IPS DF 6.9 (cell line): ENCODE results near the gene TNIK.
"Not testable (repeated sequence)": the region's sequence is repeated elsewhere in the genome, so short reads cannot be mapped to it uniquely, and the experiment has no call there.

ENCODE experiments used
- DNase-seq: peaks from one replicate; pipeline ENCODE4 v3.0.0-alpha.2; 2013; ENCODE audit warnings: low read depth, low spot score
- H3K27ac ChIP-seq: one replicate; pipeline ENCODE4 v1.5.1; 2013; ENCODE audit warnings: low read length, control low read depth
- H3K27me3 ChIP-seq: 2 replicates; pipeline ENCODE4 v1.6.1; 2013; ENCODE audit warnings: mild to moderate bottlenecking, low read length; ENCODE audit not compliant: control insufficient read depth, insufficient read depth
- H3K36me3 ChIP-seq: 2 replicates; pipeline ENCODE4 v1.6.1; 2013; ENCODE audit warnings: low read length; ENCODE audit not compliant: control insufficient read depth, insufficient read depth
- H3K4me1 ChIP-seq: 2 replicates; pipeline ENCODE4 v1.6.1; 2013; ENCODE audit warnings: low read length; ENCODE audit not compliant: control insufficient read depth, insufficient read depth
- H3K4me3 ChIP-seq: 2 replicates; pipeline ENCODE4 v1.5.1; 2013; ENCODE audit warnings: mild to moderate bottlenecking, low read length
- H3K9me3 ChIP-seq: 2 replicates; pipeline ENCODE4 v1.6.1; 2013; ENCODE audit warnings: low read length, inconsistent platforms; ENCODE audit not compliant: control insufficient read depth, insufficient read depth
- WGBS: extraction: QIAGEN DNeasy Blood & Tissue Kit; methylation state at CpG from one replicate; pipeline ENCODE4 v1.1.7; 2013; ENCODE audit warnings: mixed read lengths, missing lambda C conversion rate; ENCODE audit not compliant: insufficient read length, insufficient coverage; 5-methylcytosine and 5-hydroxymethylcytosine counted together

The TNIK gene

DNA sequence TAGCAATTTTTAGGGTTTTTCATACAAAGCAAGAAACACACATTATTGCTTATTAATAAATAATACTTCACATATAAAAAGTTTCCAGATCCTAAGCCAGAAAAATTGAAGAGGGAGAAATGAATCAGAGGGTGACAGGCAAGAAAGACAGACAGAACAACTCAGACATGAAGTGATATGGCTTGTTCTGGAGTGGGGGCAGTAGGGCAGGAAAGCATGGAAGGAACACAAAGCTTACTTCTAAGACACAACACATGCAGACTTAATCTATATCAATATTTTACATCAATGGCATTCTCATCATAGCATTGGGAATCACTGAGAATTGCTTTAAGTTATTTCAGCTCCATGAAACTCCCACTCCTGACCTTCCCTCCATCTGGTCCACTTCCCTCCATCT is 24.4 kb downstream of the TNIK start:
- H3K27me3 ChIP-seq = no peaks in the 10 kb centered on the region
- no peaks in the 10 kb centered on the region for H3K36me3 ChIP-seq
- H3K4me3 ChIP-seq = no peak overlapping the region
- no peaks in the 10 kb centered on the region; the same call in 1 of the 2 replicates for H3K4me1 ChIP-seq
- H3K27ac ChIP-seq = no peak overlapping the region
- no peaks in the 10 kb centered on the region for H3K9me3 ChIP-seq
- no peak for DNase-seq

DNA sequence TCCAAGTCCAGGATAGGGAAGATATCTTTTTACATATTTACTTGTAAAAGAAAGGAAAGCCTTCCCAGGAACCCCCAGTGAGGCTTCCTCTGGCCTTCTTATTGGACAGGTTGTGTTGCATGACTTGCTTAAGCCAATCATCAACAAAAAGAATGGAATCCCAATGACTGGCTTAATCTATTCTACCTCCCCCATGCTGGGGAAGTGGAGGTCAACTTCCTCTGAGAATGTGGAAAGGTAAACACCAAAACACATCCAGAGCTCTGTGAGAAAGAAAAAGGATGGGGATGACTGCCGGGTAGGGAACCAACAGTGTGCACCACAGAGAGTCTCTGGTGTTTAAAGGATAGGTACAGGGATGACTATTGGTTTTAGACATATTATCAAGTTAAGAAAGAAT is 25.1 kb downstream of the TNIK start:
- H3K36me3 ChIP-seq = no peaks in the 10 kb centered on the region
- peaks cover 2% of the 10 kb centered on the region; the same call in 1 of the 2 replicates for H3K4me1 ChIP-seq
- no peak for DNase-seq
- no CpG with 5 or more reads among the region's 1 CpG for WGBS
- H3K27ac ChIP-seq = no peak overlapping the region
- H3K9me3 ChIP-seq = no peaks in the 10 kb centered on the region
- no peak overlapping the region for H3K4me3 ChIP-seq
- no peaks in the 10 kb centered on the region for H3K27me3 ChIP-seq

DNA sequence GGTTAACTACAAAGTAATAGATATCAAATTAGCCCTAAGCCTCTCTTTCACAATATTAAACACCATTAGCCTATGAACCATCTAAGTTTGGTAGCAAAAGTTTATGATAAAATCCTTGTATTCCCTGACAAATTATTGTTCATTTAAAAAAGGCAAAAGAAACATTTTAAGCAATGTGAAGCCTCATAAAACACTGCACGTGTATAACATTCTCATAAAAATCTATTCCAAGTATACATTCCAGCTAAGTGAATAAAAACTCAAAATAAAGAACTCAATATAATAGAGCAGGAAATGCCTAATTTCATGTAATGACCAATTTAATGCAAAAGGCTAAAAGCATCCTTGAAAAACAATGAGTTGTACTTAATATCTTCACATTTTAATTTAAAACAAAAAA is 27.7 kb downstream of the TNIK start:
- Histone ChIP-seq H3K4me3 (no peak overlapping the region), H3K9me3 (no peaks in the 10 kb centered on the region), H3K27ac (no peak overlapping the region), H3K27me3 (no peaks in the 10 kb centered on the region), H3K36me3 (no peaks in the 10 kb centered on the region), H3K4me1 (peaks cover 8% of the 10 kb centered on the region; the same call in 1 of the 2 replicates)
- no peak for DNase-seq
- WGBS = no CpG with 5 or more reads among the region's 1 CpG

DNA sequence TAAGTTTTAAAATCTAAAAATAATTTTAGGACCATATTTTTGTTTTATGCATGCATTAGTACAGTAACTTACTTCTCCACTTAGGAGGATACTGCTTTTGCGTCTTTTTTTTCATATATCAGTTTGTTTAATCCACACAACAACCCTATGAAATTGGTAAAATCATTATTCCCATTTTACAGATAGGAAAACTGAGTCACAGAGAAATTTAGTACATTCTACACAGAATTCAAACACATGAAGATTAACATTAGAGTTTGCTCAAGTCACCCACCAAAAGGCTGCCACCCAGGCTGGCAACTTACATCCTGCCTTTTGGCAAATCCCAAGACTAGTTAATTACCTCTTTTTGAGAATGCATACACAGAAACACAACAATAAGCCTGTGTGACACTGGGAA is 28.7 kb downstream of the TNIK start:
- no peak overlapping the region for H3K27ac ChIP-seq
- no peaks in the 10 kb centered on the region for H3K9me3 ChIP-seq
- no peak for DNase-seq
- no peaks in the 10 kb centered on the region for H3K27me3 ChIP-seq
- H3K4me3 ChIP-seq = no peak overlapping the region
- WGBS = no CpG with 5 or more reads among the region's 1 CpG
- H3K36me3 ChIP-seq = no peaks in the 10 kb centered on the region
- peaks cover 8% of the 10 kb centered on the region; the same call in 1 of the 2 replicates for H3K4me1 ChIP-seq

DNA sequence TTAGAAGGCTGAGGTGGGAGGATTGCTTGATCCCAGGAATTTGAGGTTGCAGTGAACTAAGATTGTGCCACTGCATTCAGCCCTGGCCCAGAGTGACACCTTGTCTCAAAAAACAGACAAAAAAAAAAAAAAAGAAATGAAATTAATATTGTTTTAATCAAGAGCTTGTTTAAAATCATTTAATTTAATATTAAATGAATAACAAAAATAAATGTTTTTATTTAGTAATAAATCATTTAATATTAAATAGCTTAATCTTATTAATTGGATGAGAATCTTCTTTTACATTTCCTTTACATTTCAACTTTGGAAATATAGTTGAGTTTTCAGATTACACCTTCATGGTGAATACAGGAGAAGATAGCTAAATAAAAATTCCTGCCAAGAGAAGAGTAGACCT is 29.7 kb downstream of the TNIK start:
- H3K27me3 ChIP-seq = no peaks in the 10 kb centered on the region
- DNase-seq = no peak
- no peak overlapping the region for H3K27ac ChIP-seq
- H3K9me3 ChIP-seq = no peaks in the 10 kb centered on the region
- no peak overlapping the region for H3K4me3 ChIP-seq
- H3K4me1 ChIP-seq = peaks cover 8% of the 10 kb centered on the region; the same call in 1 of the 2 replicates
- no peaks in the 10 kb centered on the region for H3K36me3 ChIP-seq

DNA sequence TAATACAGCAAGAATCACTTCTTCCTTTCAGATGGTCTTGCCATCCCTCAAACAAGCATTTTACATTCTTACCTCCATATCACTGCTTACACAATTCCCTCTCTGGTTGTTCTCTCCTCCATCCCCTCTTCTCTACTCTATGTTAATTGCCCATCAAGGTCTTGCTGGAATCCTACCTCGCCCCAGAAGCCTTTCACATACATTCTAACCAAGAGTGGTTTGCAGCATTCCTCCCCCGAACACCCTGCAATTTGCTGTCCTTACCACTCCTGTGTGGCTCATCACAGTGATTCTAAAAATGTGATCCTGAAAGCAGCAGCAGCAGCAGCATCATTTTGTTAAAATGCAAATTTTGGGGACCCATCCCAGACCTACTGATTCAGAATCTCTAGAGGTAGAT is 30.6 kb downstream of the TNIK start:
- H3K4me3 ChIP-seq = no peak overlapping the region
- H3K4me1 ChIP-seq = peaks cover 8% of the 10 kb centered on the region; the same call in 1 of the 2 replicates
- no peak overlapping the region for H3K27ac ChIP-seq
- peak; percentile 35 for DNase-seq
- H3K9me3 ChIP-seq = no peaks in the 10 kb centered on the region
- no CpG with 5 or more reads among the region's 2 CpGs for whole genome bisulfite sequencing
- no peaks in the 10 kb centered on the region for H3K36me3 ChIP-seq
- H3K27me3 ChIP-seq = no peaks in the 10 kb centered on the region

DNA sequence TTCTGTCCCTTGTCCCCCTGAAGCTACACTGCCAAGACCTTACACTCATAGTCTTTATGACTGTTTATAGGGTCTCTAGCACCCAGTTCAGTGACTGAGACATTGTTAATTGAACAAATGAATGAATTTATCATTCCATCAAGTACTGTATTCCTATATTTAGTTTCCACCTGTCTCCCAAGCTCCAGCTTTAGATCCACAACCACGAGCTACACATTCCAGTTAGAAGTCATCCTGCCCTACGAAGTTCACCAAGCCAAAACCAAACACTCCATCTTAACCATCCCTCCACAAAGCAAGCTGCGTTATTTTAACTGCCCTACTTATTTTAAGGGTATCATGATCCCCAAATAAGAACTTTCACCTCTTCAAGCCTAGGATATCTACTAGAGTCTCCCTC is 31.3 kb downstream of the TNIK start:
- Histone ChIP-seq H3K27me3 (no peaks in the 10 kb centered on the region), H3K36me3 (no peaks in the 10 kb centered on the region), H3K9me3 (no peaks in the 10 kb centered on the region), H3K4me1 (peaks cover 8% of the 10 kb centered on the region; the same call in 1 of the 2 replicates), H3K27ac (peak overlapping the region; percentile 27), H3K4me3 (no peak overlapping the region)
- WGBS = 100% methylated on average over 1 of the region's 3 CpGs
- no peak for DNase-seq

DNA sequence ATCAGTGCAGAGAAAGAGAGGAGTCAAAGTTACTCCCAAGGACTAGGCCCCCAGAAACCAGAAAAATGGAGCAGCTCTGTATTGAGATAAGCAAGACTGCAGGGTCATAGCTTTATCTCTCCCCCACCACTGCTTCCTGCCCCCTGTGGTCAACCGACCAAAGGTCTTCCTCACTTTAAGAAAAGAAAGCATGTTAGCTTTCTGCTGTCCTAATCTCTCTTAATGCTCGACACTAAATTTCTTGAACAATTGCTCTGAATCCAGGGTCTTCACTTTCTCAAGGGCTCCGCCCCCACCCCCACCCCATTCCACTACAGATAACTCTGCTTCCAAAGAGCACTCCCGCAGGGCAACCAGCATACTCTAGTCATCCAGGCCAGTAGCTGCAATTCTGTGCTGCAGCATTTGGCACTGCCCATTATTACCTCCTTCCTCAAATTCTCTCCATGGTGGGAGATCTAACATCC is 31.9 kb downstream of the TNIK start:
- no peak overlapping the region for H3K4me3 ChIP-seq
- H3K36me3 ChIP-seq = no peaks in the 10 kb centered on the region
- WGBS = no CpG with 5 or more reads among the region's 4 CpGs
- peak overlapping the region; percentile 27 for H3K27ac ChIP-seq
- peak; percentile 33 for DNase-seq
- H3K9me3 ChIP-seq = no peaks in the 10 kb centered on the region
- no peaks in the 10 kb centered on the region for H3K27me3 ChIP-seq
- H3K4me1 ChIP-seq = peaks cover 8% of the 10 kb centered on the region; the same call in 1 of the 2 replicates

DNA sequence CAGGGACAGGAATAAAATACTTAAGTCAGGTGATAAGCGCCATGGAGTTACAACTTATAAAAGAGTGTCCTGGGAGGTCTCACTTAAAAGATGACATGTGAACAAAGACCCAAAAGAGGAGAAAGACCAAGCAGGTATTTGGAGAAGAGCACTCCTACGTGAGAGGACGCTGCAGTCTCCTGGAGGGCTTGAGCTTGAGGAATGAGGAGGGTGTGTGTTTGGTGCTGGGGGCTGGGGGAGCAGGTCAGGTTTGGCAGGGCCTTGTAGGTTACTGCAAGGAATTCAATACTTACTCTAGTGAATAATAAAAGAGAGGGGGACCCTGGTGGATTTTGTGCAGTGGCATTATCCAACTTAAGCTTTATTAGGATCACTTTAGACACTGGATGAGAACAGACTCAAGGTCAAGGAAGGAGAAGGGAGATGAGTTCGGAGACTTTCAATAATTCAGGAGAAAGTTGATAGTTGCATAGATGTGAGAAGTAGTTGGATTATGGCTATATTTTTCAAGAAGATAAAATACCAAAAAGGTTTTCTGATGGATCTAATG is 32.4 kb downstream of the TNIK start:
- no CpG with 5 or more reads among the region's 4 CpGs for WGBS
- Histone ChIP-seq H3K27me3 (no peaks in the 10 kb centered on the region), H3K27ac (no peak overlapping the region), H3K4me3 (no peak overlapping the region), H3K4me1 (peaks cover 8% of the 10 kb centered on the region; the same call in 1 of the 2 replicates), H3K9me3 (no peaks in the 10 kb centered on the region), H3K36me3 (no peaks in the 10 kb centered on the region)
- DNase-seq = no peak

DNA sequence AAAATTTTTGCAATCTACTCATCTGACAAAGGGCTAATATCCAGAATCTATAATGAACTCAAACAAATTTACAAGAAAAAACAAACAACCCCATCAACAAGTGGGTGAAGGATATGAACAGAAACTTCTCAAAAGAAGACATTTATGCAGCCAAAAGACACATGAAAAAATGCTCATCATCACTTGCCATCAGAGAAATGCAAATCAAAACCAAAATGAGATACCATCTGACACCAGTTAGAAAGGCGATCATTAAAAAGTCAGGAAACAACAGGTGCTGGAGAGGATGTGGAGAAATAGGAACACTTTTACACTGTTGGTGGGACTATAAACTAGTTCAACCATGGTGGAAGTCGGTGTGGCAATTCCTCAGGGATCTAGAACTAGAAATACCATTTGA is 36.1 kb downstream of the TNIK start:
- H3K36me3 ChIP-seq, H3K4me1 ChIP-seq, DNase-seq, H3K27ac ChIP-seq, H3K4me3 ChIP-seq, H3K27me3 ChIP-seq, H3K9me3 ChIP-seq: not testable (repeated sequence)
- whole genome bisulfite sequencing = no CpG with 5 or more reads among the region's 2 CpGs

DNA sequence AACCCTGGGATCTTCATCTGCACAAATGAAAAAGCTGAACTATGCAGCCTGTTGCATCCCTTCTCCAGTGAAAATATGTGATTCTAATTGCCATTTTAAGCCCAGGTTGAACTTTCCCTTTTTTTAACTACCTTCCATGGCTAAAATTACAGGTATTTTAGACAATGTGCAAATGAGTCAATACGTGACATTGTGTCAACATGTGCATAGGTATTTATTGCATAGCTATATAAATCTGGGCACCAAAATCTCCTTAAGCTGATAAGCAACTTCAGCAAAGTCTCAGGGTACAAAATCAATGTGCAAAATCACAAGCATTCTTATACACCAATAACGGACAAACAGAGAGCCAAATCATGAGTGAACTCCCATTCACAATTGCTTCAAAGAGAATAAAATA is 37.4 kb downstream of the TNIK start:
- not testable (repeated sequence) for H3K27me3 ChIP-seq, H3K4me1 ChIP-seq, H3K4me3 ChIP-seq, H3K27ac ChIP-seq, H3K9me3 ChIP-seq, H3K36me3 ChIP-seq, DNase-seq
- WGBS = no CpG with 5 or more reads among the region's 2 CpGs
